Measurements from ENCODE around the gene ESR1. TPM values are rescaled to one million over a fixed set of nuclear protein-coding genes. Genes with fewer than 3 reads are reported as not detected.

ESR1 gene
- total and polyA plus RNA-seq, 2 experiments from 2014 or later, result 0.09 TPM; not detected in 1

DNA sequence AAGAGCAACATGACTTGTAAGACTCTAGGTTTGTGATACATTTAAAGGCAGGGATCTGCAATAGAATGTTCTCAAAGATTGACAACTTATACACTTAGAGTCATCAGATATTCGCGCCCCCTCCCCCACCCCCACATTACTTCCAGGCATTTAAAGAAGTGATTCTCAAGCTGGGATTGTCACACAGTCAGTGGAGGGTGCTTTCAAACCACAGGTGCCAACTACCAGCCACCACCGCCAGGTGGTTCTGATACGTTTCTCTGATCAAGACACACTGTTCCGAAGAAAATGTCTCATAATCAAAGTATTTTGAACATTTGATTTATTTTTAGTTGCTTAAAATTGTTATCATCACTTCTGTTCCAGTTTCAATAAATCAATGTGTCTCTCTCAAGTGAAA, 357.5 kb downstream of the ESR1 start:
- no peaks in the 10 kb centered on the region; the same call in 1 of the 2 replicates for H3K9me2 ChIP-seq (ENCODE audit: insufficient read depth)
- H3K9me3 ChIP-seq (ENCODE audit: low read depth), result no peaks in the 10 kb centered on the region
- no peaks in the 10 kb centered on the region for H3K27me3 ChIP-seq (replicated peaks; ENCODE audit: insufficient read depth)
- no peak for DNase-seq
- H3K4me2 ChIP-seq (ENCODE audit: unreplicated experiment), result no peak overlapping the region
- 87 to 88% methylated on average over 5 of the region's 5 CpGs for WGBS, 2 experiments (ENCODE audit: low coverage in 1 of 2, low lambda C conversion rate in 2 of 2, missing lambda C conversion rate in 2 of 2)
- no peak overlapping the region for H3K4me3 ChIP-seq
- in situ Hi-C loops (cut with MboI), result no loop called here
- peaks cover 12% of the 10 kb centered on the region; the same call in 1 of the 2 replicates for H3F3A ChIP-seq (ENCODE audit: insufficient read depth)
- no peak overlapping the region for H3K27ac ChIP-seq
- H3K79me2 ChIP-seq (ENCODE audit: insufficient read depth), result no peaks in the 10 kb centered on the region
- peaks cover 17% of the 10 kb centered on the region; the same call in 1 of the 2 replicates for H3K36me3 ChIP-seq (ENCODE audit: low read depth)
- H3K4me1 ChIP-seq (ENCODE audit: insufficient read depth), result peaks cover 15% of the 10 kb centered on the region
- no peak for TF ChIP-seq EZH2phosphoT487 (IDR thresholded peaks at IDR 0.05; ENCODE audit: insufficient read depth, low read depth)
- H2AFZ ChIP-seq, result no peak overlapping the region
- H3K9ac ChIP-seq, result no peak overlapping the region
- no peaks in the 10 kb centered on the region for H4K20me1 ChIP-seq (ENCODE audit: insufficient read depth)

DNA sequence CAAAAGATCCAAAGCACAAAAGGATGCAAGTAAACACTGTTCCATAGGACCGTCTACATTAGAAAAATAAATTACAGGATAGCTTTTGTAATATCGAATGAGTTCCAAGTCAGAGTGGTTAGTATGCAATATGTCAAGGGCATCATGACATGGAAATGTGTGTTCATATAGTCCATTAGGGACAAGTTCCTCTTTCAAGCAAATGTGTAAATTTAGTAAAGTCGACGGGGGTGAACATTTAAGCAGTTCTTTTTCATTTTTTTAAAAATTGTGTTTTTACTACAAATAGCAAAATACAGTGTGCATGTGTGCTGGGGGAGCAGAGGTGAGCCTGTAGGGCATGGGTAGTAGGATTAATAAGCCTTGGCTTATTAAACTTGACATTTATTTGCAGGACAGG, 359.0 kb downstream of the ESR1 start:
- no peaks in the 10 kb centered on the region for H4K20me1 ChIP-seq (ENCODE audit: insufficient read depth)
- H3K9me3 ChIP-seq (ENCODE audit: low read depth), result no peaks in the 10 kb centered on the region
- no peak overlapping the region for H3K9ac ChIP-seq
- no peaks in the 10 kb centered on the region for H3K79me2 ChIP-seq (ENCODE audit: insufficient read depth)
- no peak overlapping the region for H3K27ac ChIP-seq
- no peaks in the 10 kb centered on the region; the same call in 1 of the 2 replicates for H3K9me2 ChIP-seq (ENCODE audit: insufficient read depth)
- peaks cover 10% of the 10 kb centered on the region; the same call in 1 of the 2 replicates for H3F3A ChIP-seq (ENCODE audit: insufficient read depth)
- in situ Hi-C loops (cut with MboI), result no loop called here
- no peak overlapping the region for H3K4me3 ChIP-seq
- H3K4me2 ChIP-seq (ENCODE audit: unreplicated experiment), result no peak overlapping the region
- no peak for DNase-seq
- peaks cover 17% of the 10 kb centered on the region; the same call in 1 of the 2 replicates for H3K36me3 ChIP-seq (ENCODE audit: low read depth)
- peaks cover 12% of the 10 kb centered on the region for H3K4me1 ChIP-seq (ENCODE audit: insufficient read depth)
- TF ChIP-seq EZH2 (IDR thresholded peaks at IDR 0.05; ENCODE audit: insufficient read depth, poor library complexity, severe bottlenecking), result no peak
- no peak for TF ChIP-seq EZH2phosphoT487 (IDR thresholded peaks at IDR 0.05; ENCODE audit: insufficient read depth, low read depth)
- 97% methylated on average over 4 of the region's 4 CpGs for WGBS, 2 experiments (ENCODE audit: low coverage in 1 of 2, low lambda C conversion rate in 2 of 2, missing lambda C conversion rate in 2 of 2)
- H3K27me3 ChIP-seq (replicated peaks; ENCODE audit: insufficient read depth), result no peaks in the 10 kb centered on the region
- H2AFZ ChIP-seq, result no peak overlapping the region

GRCh38 chr6:152166897-152167296, 359.4 kb downstream of the ESR1 start:
- TF ChIP-seq EZH2phosphoT487 (IDR thresholded peaks at IDR 0.05; ENCODE audit: insufficient read depth, low read depth) (no peak), EZH2 (IDR thresholded peaks at IDR 0.05; ENCODE audit: insufficient read depth, poor library complexity, severe bottlenecking) (no peak)
- Histone ChIP-seq H3K9me3 (ENCODE audit: low read depth) (no peaks in the 10 kb centered on the region), H3K4me1 (ENCODE audit: insufficient read depth) (peaks cover 8% of the 10 kb centered on the region), H3K27me3 (replicated peaks; ENCODE audit: insufficient read depth) (no peaks in the 10 kb centered on the region), H3K4me3 (no peak overlapping the region), H3F3A (ENCODE audit: insufficient read depth) (peaks cover 6% of the 10 kb centered on the region; the same call in 1 of the 2 replicates), H3K9ac (no peak overlapping the region), H3K27ac (no peak overlapping the region), H3K4me2 (ENCODE audit: unreplicated experiment) (no peak overlapping the region), H2AFZ (no peak overlapping the region), H4K20me1 (ENCODE audit: insufficient read depth) (no peaks in the 10 kb centered on the region), H3K36me3 (ENCODE audit: low read depth) (peaks cover 17% of the 10 kb centered on the region; the same call in 1 of the 2 replicates), H3K79me2 (ENCODE audit: insufficient read depth) (no peaks in the 10 kb centered on the region), H3K9me2 (ENCODE audit: insufficient read depth) (no peaks in the 10 kb centered on the region; the same call in 1 of the 2 replicates)
- 93 to 97% methylated on average over 5 of the region's 5 CpGs for WGBS, 2 experiments (ENCODE audit: low coverage in 1 of 2, low lambda C conversion rate in 2 of 2, missing lambda C conversion rate in 2 of 2)
- DNase-seq, result no peak
- in situ Hi-C loops (cut with MboI), result no loop called here

GRCh38 chr6:152167641-152168603, 360.4 kb downstream of the ESR1 start:
- peak overlapping the region; percentile 18; the same call in 1 of the 2 replicates for H3K27ac ChIP-seq
- peaks cover 17% of the 10 kb centered on the region; the same call in 1 of the 2 replicates for H3K36me3 ChIP-seq (ENCODE audit: low read depth)
- no peaks in the 10 kb centered on the region for H3K9me3 ChIP-seq (ENCODE audit: low read depth)
- H2AFZ ChIP-seq, result no peak overlapping the region
- DNase-seq, result peak; percentile 64
- no peaks in the 10 kb centered on the region for H3K79me2 ChIP-seq (ENCODE audit: insufficient read depth)
- TF ChIP-seq EZH2 (IDR thresholded peaks at IDR 0.05; ENCODE audit: insufficient read depth, poor library complexity, severe bottlenecking), result no peak
- no peak for TF ChIP-seq EZH2phosphoT487 (IDR thresholded peaks at IDR 0.05; ENCODE audit: insufficient read depth, low read depth)
- no peaks in the 10 kb centered on the region for H3K27me3 ChIP-seq (replicated peaks; ENCODE audit: insufficient read depth)
- peaks cover 7% of the 10 kb centered on the region; the same call in 1 of the 2 replicates for H3K4me1 ChIP-seq (ENCODE audit: insufficient read depth)
- no peak overlapping the region for H3K4me3 ChIP-seq
- H3K9me2 ChIP-seq (ENCODE audit: insufficient read depth), result no peaks in the 10 kb centered on the region; the same call in 1 of the 2 replicates
- no peak overlapping the region for H3K4me2 ChIP-seq (ENCODE audit: unreplicated experiment)
- no peaks in the 10 kb centered on the region for H4K20me1 ChIP-seq (ENCODE audit: insufficient read depth)
- WGBS, 2 experiments (ENCODE audit: low coverage in 1 of 2, low lambda C conversion rate in 2 of 2, missing lambda C conversion rate in 2 of 2), result 73 to 74% methylated on average over 13 of the region's 13 CpGs
- no peak overlapping the region for H3K9ac ChIP-seq
- H3F3A ChIP-seq (ENCODE audit: insufficient read depth), result no peaks in the 10 kb centered on the region
- in situ Hi-C loops (cut with MboI), result no loop called here
